BJ (cell line): ENCODE measurements around the gene TTC16. TPM values are rescaled to one million over a fixed set of nuclear protein-coding genes. Genes with fewer than 3 reads are reported as not detected.

ENCODE experiments used
- CTCF ChIA-PET: fragments of 350-600 bp; formaldehyde crosslinking; extraction: SDS; loops from one replicate; lab custom pipeline; 2021; ENCODE audit warnings: antibody characterized with exemption, inconsistent platforms; lab: Yijun Ruan, JAX
- POLR2A ChIA-PET: fragments of 300-600 bp; sonication (Branson Sonifier 250); formaldehyde crosslinking; extraction: SDS; loops from one replicate; lab custom pipeline; 2021; ENCODE audit warnings: antibody characterized with exemption; lab: Charles Lee
- DNase-seq: peaks from one replicate; pipeline ENCODE4 v3.0.0-alpha.2; 2011; ENCODE audit warnings: low read depth
- H3K27me3 ChIP-seq: 2 replicates; pipeline ENCODE4 v1.6.0; 2011; ENCODE audit warnings: low read length; ENCODE audit not compliant: control insufficient read depth, insufficient read depth
- H3K36me3 ChIP-seq: 2 replicates; pipeline ENCODE4 v1.5.1; 2011; ENCODE audit warnings: low read length; ENCODE audit not compliant: control insufficient read depth, insufficient read depth
- H3K4me3 ChIP-seq: 2 replicates; pipeline ENCODE4 v1.5.1; 2011; ENCODE audit warnings: low read depth, mild to moderate bottlenecking, control low read depth, low read length
- polyA plus RNA-seq: library from polyadenylated mRNA; depleted of rRNA; stranded (reverse); fragments of >200 nt; gene quantifications from 2 replicates; pipeline ENCODE4 v1.2.3, GENCODE V29; 2011
- TF ChIP-seq, protein P1 (sequence below): IDR thresholded peaks from 2 replicates; pipeline ENCODE4 v1.5.1; 2011; ENCODE audit warnings: low read depth, mild to moderate bottlenecking, control low read depth, inconsistent platforms, low read length, moderate library complexity; ENCODE audit not compliant: insufficient read depth

Gene TTC16
- polyA plus RNA-seq, 1 experiment, result 0.07 TPM

DNA sequence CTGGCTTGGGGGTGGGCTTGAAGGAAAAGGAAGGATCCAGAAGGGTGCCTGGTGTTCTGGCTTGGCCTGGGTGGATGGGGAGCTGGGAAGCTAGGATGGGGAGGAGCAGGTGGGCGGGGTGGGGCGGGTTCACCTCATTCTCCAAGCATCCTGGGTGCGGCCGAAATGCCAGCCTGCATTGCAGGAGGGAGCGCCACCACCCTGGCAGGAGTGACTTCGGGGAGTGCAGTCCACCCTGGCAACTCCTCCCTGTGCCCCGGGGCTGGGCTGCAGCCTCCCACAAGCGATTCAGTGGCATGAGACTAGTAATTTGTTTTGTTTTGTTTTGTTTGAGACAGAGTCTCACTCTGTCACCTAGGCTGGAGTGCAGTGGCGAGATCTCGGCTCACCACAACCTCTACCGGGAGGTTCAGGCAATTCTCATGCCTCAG is 5.5 kb downstream of the TTC16 start:
- ChIA-PET CTCF (interaction anchor here (0.7 kb wide), 1 partner anchor 13 kb away, joined by 5 read pairs; the partner anchor contains the start of gene TOR2A), POLR2A (no interaction called here)
- no peak for DNase-seq
- TF ChIP-seq, protein P1, sequence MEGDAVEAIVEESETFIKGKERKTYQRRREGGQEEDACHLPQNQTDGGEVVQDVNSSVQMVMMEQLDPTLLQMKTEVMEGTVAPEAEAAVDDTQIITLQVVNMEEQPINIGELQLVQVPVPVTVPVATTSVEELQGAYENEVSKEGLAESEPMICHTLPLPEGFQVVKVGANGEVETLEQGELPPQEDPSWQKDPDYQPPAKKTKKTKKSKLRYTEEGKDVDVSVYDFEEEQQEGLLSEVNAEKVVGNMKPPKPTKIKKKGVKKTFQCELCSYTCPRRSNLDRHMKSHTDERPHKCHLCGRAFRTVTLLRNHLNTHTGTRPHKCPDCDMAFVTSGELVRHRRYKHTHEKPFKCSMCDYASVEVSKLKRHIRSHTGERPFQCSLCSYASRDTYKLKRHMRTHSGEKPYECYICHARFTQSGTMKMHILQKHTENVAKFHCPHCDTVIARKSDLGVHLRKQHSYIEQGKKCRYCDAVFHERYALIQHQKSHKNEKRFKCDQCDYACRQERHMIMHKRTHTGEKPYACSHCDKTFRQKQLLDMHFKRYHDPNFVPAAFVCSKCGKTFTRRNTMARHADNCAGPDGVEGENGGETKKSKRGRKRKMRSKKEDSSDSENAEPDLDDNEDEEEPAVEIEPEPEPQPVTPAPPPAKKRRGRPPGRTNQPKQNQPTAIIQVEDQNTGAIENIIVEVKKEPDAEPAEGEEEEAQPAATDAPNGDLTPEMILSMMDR, result no peak
- H3K27me3 ChIP-seq, result no peaks in the 10 kb centered on the region
- no peak overlapping the region for H3K4me3 ChIP-seq
- no peaks in the 10 kb centered on the region for H3K36me3 ChIP-seq

DNA sequence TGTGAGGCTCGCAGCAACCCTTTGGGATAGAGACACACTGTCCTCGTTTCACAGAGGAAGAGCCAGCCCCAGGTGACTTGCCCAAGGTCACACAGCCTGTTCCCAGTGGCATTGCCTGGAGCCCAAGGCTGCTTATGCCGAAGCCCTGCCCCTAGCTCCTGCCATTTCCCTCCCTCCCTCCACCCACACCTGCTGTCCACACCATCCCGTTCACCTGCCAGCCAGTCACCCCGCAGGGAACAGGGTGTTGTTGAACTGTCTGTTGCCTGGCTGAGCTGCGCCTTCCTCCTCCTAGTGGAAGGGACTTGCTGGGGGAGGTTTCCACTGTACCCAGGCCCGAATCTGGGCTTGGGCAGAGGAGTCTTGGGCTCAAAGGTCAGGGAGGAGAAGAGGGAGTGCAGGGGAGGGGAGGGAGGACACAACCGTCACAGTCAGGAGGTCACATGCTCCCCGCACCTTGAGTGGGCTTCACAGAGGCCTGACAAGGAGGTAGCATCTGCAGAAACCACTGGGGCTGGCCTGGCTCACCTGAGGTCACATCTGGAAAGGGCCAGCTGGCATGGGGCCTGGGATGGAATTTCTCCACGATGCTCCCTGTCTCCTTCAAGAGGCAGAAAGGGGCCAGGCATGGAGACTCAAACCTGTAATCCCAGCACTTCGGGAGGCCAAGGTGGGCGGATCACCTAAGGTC is 6.3 kb downstream of the TTC16 start:
- TF ChIP-seq, protein P1, result no peak
- no peak for DNase-seq
- Histone ChIP-seq H3K4me3 (no peak overlapping the region), H3K27me3 (no peaks in the 10 kb centered on the region), H3K36me3 (no peaks in the 10 kb centered on the region)
- CTCF ChIA-PET, result interaction anchor here (4.9 kb wide), 1 partner anchor 12 kb away, joined by 34 read pairs; the partner anchor contains the start of gene TOR2A
- POLR2A ChIA-PET, result no interaction called here

DNA sequence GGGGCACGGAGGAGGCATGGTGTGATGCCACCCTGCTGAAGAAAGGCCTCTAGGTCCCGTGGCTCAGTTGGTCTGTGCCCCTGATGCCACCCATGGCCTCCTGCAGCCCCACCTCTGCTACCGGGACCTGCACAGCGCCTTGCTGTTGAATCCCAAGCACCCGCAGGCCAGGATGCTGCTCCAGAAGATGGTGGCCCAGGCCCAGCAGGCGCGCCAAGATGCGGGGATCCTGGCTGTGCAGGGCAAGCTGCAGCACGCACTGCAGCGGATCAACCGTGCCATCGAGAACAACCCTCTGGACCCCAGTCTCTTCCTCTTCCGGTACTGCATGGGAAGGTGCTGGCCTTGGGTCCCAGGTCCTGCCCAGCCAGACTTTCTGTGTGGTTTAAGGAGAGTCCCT is 7.1 kb downstream of the TTC16 start:
- no peaks in the 10 kb centered on the region for H3K36me3 ChIP-seq
- H3K4me3 ChIP-seq, result no peak overlapping the region
- DNase-seq, result no peak
- ChIA-PET POLR2A (no interaction called here), CTCF (interaction anchor here (0.6 to 4.9 kb wide), 2 partner anchors 12 to 335 kb away, joined by 3 to 34 read pairs; partner anchors contain the start of gene TOR2A)
- H3K27me3 ChIP-seq, result no peaks in the 10 kb centered on the region
- TF ChIP-seq, protein P1, result no peak

DNA sequence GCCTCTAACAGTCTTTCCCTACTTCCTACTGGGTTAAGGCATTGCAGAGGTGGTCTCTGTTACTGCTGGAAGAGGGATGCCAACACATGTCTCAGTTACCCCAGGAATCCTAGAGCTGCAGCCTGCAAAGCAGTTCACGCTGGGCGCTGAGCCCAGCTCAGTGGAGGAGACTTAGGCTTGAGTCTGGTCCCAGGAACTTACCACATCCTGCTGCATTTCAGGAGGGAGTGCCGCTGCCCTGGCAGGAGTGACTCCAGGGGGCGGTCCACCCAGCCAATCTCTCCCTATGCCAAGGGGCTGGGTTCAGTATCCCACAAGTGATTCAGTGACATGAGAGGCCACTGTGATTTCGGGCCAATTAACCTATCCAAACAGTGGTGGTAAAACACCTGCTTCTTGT is 7.6 kb downstream of the TTC16 start:
- CTCF ChIA-PET, result interaction anchor here (0.6 to 4.9 kb wide), 2 partner anchors 11 to 336 kb away, joined by 3 to 34 read pairs; partner anchors contain the start of gene TOR2A
- no peak overlapping the region for H3K4me3 ChIP-seq
- H3K27me3 ChIP-seq, result no peaks in the 10 kb centered on the region
- DNase-seq, result no peak
- TF ChIP-seq, protein P1, result no peak
- POLR2A ChIA-PET, result no interaction called here
- no peaks in the 10 kb centered on the region for H3K36me3 ChIP-seq

DNA sequence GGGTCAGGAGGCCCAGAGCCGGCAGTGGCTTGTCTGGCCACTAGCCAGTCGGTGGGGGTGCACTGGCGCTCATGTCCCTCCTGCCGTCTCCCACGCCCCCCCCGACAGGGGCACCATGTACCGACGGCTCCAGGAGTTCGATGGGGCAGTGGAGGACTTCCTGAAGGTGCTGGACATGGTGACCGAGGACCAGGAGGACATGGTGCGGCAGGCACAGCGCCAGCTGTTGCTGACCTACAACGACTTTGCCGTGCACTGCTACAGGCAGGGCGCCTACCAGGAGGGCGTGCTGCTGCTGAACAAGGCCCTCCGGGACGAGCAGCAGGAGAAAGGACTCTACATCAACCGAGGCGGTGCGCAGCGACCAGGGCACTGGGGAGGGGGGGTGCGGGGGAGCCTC is 8.1 kb downstream of the TTC16 start:
- Histone ChIP-seq H3K36me3 (no peaks in the 10 kb centered on the region), H3K27me3 (no peaks in the 10 kb centered on the region), H3K4me3 (no peak overlapping the region)
- ChIA-PET POLR2A (no interaction called here), CTCF (interaction anchor here (0.6 to 4.9 kb wide), 4 partner anchors 9 to 246 kb away, joined by 3 to 34 read pairs (median 5); partner anchors contain the start of gene TOR2A)
- TF ChIP-seq, protein P1, result no peak
- DNase-seq, result no peak
